HG03442 (cell line): ENCODE measurements around the gene RRP8.

Experiments
- ATAC-seq: cut with Tn5 transposase; IDR thresholded peaks from one replicate; pipeline ENCODE4 v1.9.1; 2021; ENCODE audit warnings: mild to moderate bottlenecking, moderate library complexity; ENCODE audit not compliant: unreplicated experiment

Gene RRP8

GRCh38 chr11:6572215-6572614 lies 31.2 kb downstream of the RRP8 start:
- ATAC-seq: no peak

GRCh38 chr11:6571434-6572008 lies 31.9 kb downstream of the RRP8 start:
- ATAC-seq: no peak

- no peak for ATAC-seq
Observed at GRCh38 chr11:6570691-6571427, 32.6 kb downstream of the RRP8 start.

- ATAC-seq: no peak
Observed at GRCh38 chr11:6569706-6570105, 33.7 kb downstream of the RRP8 start.

GRCh38 chr11:6568191-6568918 lies 35.1 kb downstream of the RRP8 start:
- no peak for ATAC-seq

- ATAC-seq: no peak
Observed at GRCh38 chr11:6567371-6567745, 36.1 kb downstream of the RRP8 start.

- no peak for ATAC-seq
Observed at GRCh38 chr11:6566704-6567370, 36.6 kb downstream of the RRP8 start.

GRCh38 chr11:6565988-6566703 lies 37.3 kb downstream of the RRP8 start:
- ATAC-seq: no peak

- ATAC-seq: no peak
Observed at GRCh38 chr11:6565325-6565724, 38.1 kb downstream of the RRP8 start.

GRCh38 chr11:6563667-6564066 lies 39.7 kb downstream of the RRP8 start:
- ATAC-seq: no peak

GRCh38 chr11:6563121-6563619 lies 40.2 kb downstream of the RRP8 start:
- no peak for ATAC-seq

- no peak for ATAC-seq
Observed at GRCh38 chr11:6561288-6561687, 42.1 kb downstream of the RRP8 start.

GRCh38 chr11:6559369-6559768 lies 44.0 kb downstream of the RRP8 start:
- ATAC-seq: no peak

- no peak for ATAC-seq
Observed at GRCh38 chr11:6557761-6558674, 45.4 kb downstream of the RRP8 start.

- ATAC-seq: no peak
Observed at GRCh38 chr11:6557063-6557462, 46.4 kb downstream of the RRP8 start.

GRCh38 chr11:6556139-6556949 lies 47.1 kb downstream of the RRP8 start:
- no peak for ATAC-seq

GRCh38 chr11:6554828-6555706 lies 48.3 kb downstream of the RRP8 start:
- no peak for ATAC-seq

- ATAC-seq: no peak
Observed at GRCh38 chr11:6553634-6554033, 49.8 kb downstream of the RRP8 start.
